GM23338 (cell line): ENCODE measurements around the gene RPS6KA5. TPM values are rescaled to one million over a fixed set of nuclear protein-coding genes. Genes with fewer than 3 reads are reported as not detected.

ENCODE experiments used
- ATAC-seq: fragments of 200-7000 bp; cut with Tn5 transposase; 3 replicates; pipeline ENCODE4 v1.9.1; 2020
- DNase-seq: peaks from one replicate; pipeline ENCODE4 v3.0.0-alpha.2; 2015; ENCODE audit warnings: low spot score
- H2AFZ ChIP-seq: fragments of 200-600 bp; sonication (generic); 2 replicates; pipeline ENCODE4 v1.8.0; 2016; ENCODE audit warnings: antibody characterized with exemption, mild to moderate bottlenecking, moderate library complexity
- H3F3A ChIP-seq: fragments of 200-600 bp; sonication (generic); replicated peaks from 2 replicates; pipeline ENCODE4 v1.8.0; 2017; ENCODE audit warnings: antibody characterized with exemption, mixed run types, low read depth
- H3K27ac ChIP-seq: fragments of 200-600 bp; sonication (generic); 2 replicates; pipeline ENCODE4 v1.6.1; 2016; ENCODE audit warnings: low read depth
- H3K27me3 ChIP-seq: fragments of 200-600 bp; sonication (generic); 2 replicates; pipeline ENCODE4 v1.8.0; 2016; ENCODE audit warnings: mild to moderate bottlenecking, mixed run types, moderate library complexity; ENCODE audit not compliant: insufficient read depth
- H3K36me3 ChIP-seq: fragments of 200-600 bp; sonication (generic); 2 replicates; pipeline ENCODE4 v1.8.0; 2016; ENCODE audit warnings: mild to moderate bottlenecking; ENCODE audit not compliant: insufficient read depth
- H3K4me1 ChIP-seq: fragments of 200-600 bp; sonication (generic); 2 replicates; pipeline ENCODE4 v1.8.0; 2016; ENCODE audit warnings: mild to moderate bottlenecking, moderate library complexity; ENCODE audit not compliant: insufficient read depth
- H3K4me2 ChIP-seq: fragments of 200-600 bp; sonication (generic); 2 replicates; pipeline ENCODE4 v1.7.1; 2017; ENCODE audit warnings: mixed run types
- H3K4me3 ChIP-seq: fragments of 200-600 bp; sonication (generic); 2 replicates; pipeline ENCODE4 v1.6.1; 2016; ENCODE audit warnings: mixed run types
- H3K79me2 ChIP-seq: fragments of 200-600 bp; sonication (generic); replicated peaks from 2 replicates; pipeline ENCODE4 v1.8.0; 2017; ENCODE audit warnings: mild to moderate bottlenecking; ENCODE audit not compliant: insufficient read depth
- H3K9me2 ChIP-seq: fragments of 200-600 bp; sonication (generic); 2 replicates; pipeline ENCODE4 v1.8.0; 2017; ENCODE audit not compliant: insufficient read depth
- H4K20me1 ChIP-seq: fragments of 200-600 bp; sonication (generic); replicated peaks from 2 replicates; pipeline ENCODE4 v1.8.0; 2017; ENCODE audit warnings: mild to moderate bottlenecking; ENCODE audit not compliant: insufficient read depth
- H3K27ac Mint-ChIP-seq: 2 replicates; pipeline ENCODE4 v1.8.0; 2020; ENCODE audit warnings: inconsistent platforms, mild to moderate bottlenecking, moderate library complexity, mixed read lengths
- H3K27me3 Mint-ChIP-seq: 3 replicates; pipeline ENCODE4 v1.8.0; 2022; ENCODE audit warnings: low read depth, mild to moderate bottlenecking, moderate library complexity, mixed read lengths, inconsistent platforms; ENCODE audit not compliant: insufficient read depth, poor library complexity
- H3K36me3 Mint-ChIP-seq: 3 replicates; pipeline ENCODE4 v1.8.0; 2021; ENCODE audit warnings: low read depth, mild to moderate bottlenecking, inconsistent platforms, moderate library complexity, mixed read lengths
- H3K4me1 Mint-ChIP-seq: 3 replicates; pipeline ENCODE4 v1.8.0; 2020; ENCODE audit warnings: mild to moderate bottlenecking, inconsistent platforms, mixed read lengths
- H3K4me3 Mint-ChIP-seq: 3 replicates; pipeline ENCODE4 v1.8.0; 2021; ENCODE audit warnings: moderate library complexity, mild to moderate bottlenecking, inconsistent platforms, mixed read lengths
- H3K9me3 Mint-ChIP-seq: 3 replicates; pipeline ENCODE4 v1.8.0; 2020; ENCODE audit warnings: moderate library complexity, mild to moderate bottlenecking, inconsistent platforms, mixed read lengths
- CREB1 ChIP-seq: fragments of 250-450 bp; sonication (Bioruptor Pico); IDR thresholded peaks from 2 replicates; pipeline ENCODE4 v1.5.0; 2020; ENCODE audit warnings: low read depth, mild to moderate bottlenecking, moderate library complexity
- EZH2 ChIP-seq: fragments of 200-600 bp; sonication (generic); IDR thresholded peaks from one replicate; pipeline ENCODE4 v1.8.0; 2017; ENCODE audit warnings: antibody characterized with exemption, mild to moderate bottlenecking, low read depth; ENCODE audit not compliant: unreplicated experiment
- EZH2phosphoT487 ChIP-seq: fragments of 200-600 bp; sonication (generic); IDR thresholded peaks from one replicate; pipeline ENCODE4 v1.8.1; 2018; ENCODE audit warnings: antibody characterized with exemption; ENCODE audit not compliant: unreplicated experiment
- JUNB ChIP-seq: IDR thresholded peaks from one replicate; pipeline ENCODE4 v1.6.1; 2016; ENCODE audit warnings: antibody characterized with exemption; ENCODE audit not compliant: unreplicated experiment
- POLR2AphosphoS5 ChIP-seq: IDR thresholded peaks from 2 replicates; pipeline ENCODE4 v1.6.1; 2016; ENCODE audit warnings: antibody characterized with exemption, low read depth
- STAT1 ChIP-seq: IDR thresholded peaks from one replicate; pipeline ENCODE4 v1.6.1; 2016; ENCODE audit warnings: antibody characterized with exemption; ENCODE audit not compliant: unreplicated experiment
- ZNF114 ChIP-seq: fragments of 250-450 bp; sonication (Bioruptor Pico); IDR thresholded peaks from 2 replicates; pipeline ENCODE4 v1.5.0; 2020; ENCODE audit warnings: mild to moderate bottlenecking, moderate library complexity
- ZNF331 ChIP-seq: fragments of 250-450 bp; sonication (Bioruptor Pico); IDR thresholded peaks from 2 replicates; pipeline ENCODE4 v1.5.0; 2020; ENCODE audit warnings: low read depth, mild to moderate bottlenecking, moderate library complexity
- polyA plus RNA-seq: library from polyadenylated mRNA; unstranded; fragments of >200 nt; fragmentation: Nextera tagmentation; extraction: Ambion mirVana; gene quantifications from 2 replicates; pipeline ENCODE4 v1.2.1, GENCODE V29; 2016
- total RNA-seq: library from RNA; depleted of rRNA; stranded (reverse); fragments of >200 nt; shearing (Covaris generic); gene quantifications from 2 replicates; pipeline ENCODE4 v1.2.3, GENCODE V29; 2014
- TF ChIP-seq, protein P1 (sequence below): fragments of 250-450 bp; sonication (Bioruptor Pico); IDR thresholded peaks from 2 replicates; pipeline ENCODE4 v1.5.0; 2020; ENCODE audit warnings: mild to moderate bottlenecking, moderate library complexity
- TF ChIP-seq, protein P2 (sequence below): IDR thresholded peaks from 2 replicates; pipeline ENCODE4 v1.6.1; 2016; ENCODE audit warnings: antibody characterized with exemption
- TF ChIP-seq, protein P3 (sequence below), 2 experiments: fragments of 200-600 bp in 1 of 2; sonication (generic) in 1 of 2; conservative IDR thresholded peaks; 2 replicates each; pipeline versions ENCODE4 v1.5.1 to v1.6.1; 2016 to 2017; ENCODE audit warnings: antibody characterized with exemption in 2 of 2, low read depth in 2 of 2, mild to moderate bottlenecking in 2 of 2, moderate library complexity in 1 of 2

RPS6KA5 gene
- total and polyA plus RNA-seq, 2 experiments from 2014 or later, result 2.1 to 2.4 TPM

DNA sequence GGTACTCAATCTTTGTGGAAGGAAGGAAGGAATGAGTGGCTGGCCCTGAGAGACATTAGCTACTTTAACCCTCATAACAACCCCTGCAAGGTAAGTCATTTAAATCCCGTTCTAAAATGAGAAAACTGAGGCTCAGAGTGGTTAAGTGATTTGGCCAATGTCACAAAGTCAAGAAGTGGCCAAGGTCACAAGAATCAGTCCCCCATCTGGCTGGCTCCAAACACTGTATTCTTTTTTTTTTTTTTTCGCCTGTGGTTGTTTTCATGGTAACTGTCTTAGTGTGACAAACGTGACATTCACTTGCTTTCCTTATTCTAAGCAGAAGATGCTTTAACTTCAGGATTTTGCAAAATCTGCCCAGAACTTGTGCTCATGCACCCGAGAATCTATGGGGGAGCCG is 247.0 kb downstream of the RPS6KA5 start:
- ATAC-seq (no peak), DNase-seq (no peak)
- Histone ChIP-seq H3K9me2 (no peaks in the 10 kb centered on the region), H3K79me2 (peaks cover 3% of the 10 kb centered on the region), H3K4me3 (no peak overlapping the region), H3K27me3 (peaks cover 14% of the 10 kb centered on the region), H3F3A (no peaks in the 10 kb centered on the region), H3K27ac (no peak overlapping the region), H2AFZ (no peak overlapping the region), H3K36me3 (no peaks in the 10 kb centered on the region), H3K4me2 (no peak overlapping the region), H4K20me1 (no peaks in the 10 kb centered on the region; the same call in 1 of the 2 replicates), H3K4me1 (peaks cover 13% of the 10 kb centered on the region)
- Mint-ChIP-seq H3K27me3 (peaks cover 17% of the 10 kb centered on the region), H3K27ac (no peak overlapping the region), H3K4me3 (no peak overlapping the region), H3K4me1 (peaks cover 8% of the 10 kb centered on the region), H3K9me3 (no peaks in the 10 kb centered on the region), H3K36me3 (no peaks in the 10 kb centered on the region)
- no peak for TF ChIP-seq CREB1 (CRISPR knock-in tag)
- TF ChIP-seq, protein P1, sequence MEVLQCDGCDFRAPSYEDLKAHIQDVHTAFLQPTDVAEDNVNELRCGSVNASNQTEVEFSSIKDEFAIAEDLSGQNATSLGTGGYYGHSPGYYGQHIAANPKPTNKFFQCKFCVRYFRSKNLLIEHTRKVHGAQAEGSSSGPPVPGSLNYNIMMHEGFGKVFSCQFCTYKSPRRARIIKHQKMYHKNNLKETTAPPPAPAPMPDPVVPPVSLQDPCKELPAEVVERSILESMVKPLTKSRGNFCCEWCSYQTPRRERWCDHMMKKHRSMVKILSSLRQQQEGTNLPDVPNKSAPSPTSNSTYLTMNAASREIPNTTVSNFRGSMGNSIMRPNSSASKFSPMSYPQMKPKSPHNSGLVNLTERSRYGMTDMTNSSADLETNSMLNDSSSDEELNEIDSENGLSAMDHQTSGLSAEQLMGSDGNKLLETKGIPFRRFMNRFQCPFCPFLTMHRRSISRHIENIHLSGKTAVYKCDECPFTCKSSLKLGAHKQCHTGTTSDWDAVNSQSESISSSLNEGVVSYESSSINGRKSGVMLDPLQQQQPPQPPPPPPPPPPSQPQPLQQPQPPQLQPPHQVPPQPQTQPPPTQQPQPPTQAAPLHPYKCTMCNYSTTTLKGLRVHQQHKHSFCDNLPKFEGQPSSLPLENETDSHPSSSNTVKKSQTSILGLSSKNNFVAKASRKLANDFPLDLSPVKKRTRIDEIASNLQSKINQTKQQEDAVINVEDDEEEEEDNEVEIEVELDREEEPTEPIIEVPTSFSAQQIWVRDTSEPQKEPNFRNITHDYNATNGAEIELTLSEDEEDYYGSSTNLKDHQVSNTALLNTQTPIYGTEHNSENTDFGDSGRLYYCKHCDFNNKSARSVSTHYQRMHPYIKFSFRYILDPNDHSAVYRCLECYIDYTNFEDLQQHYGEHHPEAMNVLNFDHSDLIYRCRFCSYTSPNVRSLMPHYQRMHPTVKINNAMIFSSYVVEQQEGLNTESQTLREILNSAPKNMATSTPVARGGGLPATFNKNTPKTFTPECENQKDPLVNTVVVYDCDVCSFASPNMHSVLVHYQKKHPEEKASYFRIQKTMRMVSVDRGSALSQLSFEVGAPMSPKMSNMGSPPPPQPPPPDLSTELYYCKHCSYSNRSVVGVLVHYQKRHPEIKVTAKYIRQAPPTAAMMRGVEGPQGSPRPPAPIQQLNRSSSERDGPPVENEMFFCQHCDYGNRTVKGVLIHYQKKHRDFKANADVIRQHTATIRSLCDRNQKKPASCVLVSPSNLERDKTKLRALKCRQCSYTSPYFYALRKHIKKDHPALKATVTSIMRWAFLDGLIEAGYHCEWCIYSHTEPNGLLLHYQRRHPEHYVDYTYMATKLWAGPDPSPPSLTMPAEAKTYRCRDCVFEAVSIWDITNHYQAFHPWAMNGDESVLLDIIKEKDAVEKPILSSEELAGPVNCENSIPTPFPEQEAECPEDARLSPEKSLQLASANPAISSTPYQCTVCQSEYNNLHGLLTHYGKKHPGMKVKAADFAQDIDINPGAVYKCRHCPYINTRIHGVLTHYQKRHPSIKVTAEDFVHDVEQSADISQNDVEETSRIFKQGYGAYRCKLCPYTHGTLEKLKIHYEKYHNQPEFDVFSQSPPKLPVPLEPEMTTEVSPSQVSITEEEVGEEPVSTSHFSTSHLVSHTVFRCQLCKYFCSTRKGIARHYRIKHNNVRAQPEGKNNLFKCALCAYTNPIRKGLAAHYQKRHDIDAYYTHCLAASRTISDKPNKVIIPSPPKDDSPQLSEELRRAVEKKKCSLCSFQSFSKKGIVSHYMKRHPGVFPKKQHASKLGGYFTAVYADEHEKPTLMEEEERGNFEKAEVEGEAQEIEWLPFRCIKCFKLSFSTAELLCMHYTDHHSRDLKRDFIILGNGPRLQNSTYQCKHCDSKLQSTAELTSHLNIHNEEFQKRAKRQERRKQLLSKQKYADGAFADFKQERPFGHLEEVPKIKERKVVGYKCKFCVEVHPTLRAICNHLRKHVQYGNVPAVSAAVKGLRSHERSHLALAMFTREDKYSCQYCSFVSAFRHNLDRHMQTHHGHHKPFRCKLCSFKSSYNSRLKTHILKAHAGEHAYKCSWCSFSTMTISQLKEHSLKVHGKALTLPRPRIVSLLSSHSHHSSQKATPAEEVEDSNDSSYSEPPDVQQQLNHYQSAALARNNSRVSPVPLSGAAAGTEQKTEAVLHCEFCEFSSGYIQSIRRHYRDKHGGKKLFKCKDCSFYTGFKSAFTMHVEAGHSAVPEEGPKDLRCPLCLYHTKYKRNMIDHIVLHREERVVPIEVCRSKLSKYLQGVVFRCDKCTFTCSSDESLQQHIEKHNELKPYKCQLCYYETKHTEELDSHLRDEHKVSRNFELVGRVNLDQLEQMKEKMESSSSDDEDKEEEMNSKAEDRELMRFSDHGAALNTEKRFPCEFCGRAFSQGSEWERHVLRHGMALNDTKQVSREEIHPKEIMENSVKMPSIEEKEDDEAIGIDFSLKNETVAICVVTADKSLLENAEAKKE (CRISPR knock-in tag), result no peak
- TF ChIP-seq, protein P2, sequence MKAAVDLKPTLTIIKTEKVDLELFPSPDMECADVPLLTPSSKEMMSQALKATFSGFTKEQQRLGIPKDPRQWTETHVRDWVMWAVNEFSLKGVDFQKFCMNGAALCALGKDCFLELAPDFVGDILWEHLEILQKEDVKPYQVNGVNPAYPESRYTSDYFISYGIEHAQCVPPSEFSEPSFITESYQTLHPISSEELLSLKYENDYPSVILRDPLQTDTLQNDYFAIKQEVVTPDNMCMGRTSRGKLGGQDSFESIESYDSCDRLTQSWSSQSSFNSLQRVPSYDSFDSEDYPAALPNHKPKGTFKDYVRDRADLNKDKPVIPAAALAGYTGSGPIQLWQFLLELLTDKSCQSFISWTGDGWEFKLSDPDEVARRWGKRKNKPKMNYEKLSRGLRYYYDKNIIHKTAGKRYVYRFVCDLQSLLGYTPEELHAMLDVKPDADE, result no peak

DNA sequence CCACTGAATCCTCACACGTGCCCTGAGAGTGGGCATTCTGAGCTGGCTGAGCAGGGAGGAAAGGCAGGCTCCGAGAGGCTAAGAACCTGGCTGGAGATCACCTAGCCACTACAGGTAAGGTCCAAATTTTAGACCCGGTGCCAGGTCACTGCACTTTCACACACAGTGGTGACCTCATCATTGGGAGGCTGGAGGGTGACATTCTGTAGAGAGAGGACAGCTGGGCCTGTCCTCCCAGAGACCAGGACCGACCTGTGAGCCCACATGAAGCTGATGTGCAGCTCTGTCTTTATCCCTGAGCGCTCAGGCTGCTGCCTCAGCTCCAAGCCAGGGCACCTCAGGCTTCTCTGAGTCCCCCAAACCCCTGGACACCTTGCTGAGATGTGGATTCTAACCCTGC is 248.3 kb downstream of the RPS6KA5 start:
- Histone ChIP-seq H3K4me2 (no peak overlapping the region), H3K27ac (no peak overlapping the region), H2AFZ (no peak overlapping the region), H3K79me2 (peaks cover 3% of the 10 kb centered on the region), H3F3A (no peaks in the 10 kb centered on the region), H3K4me3 (no peak overlapping the region), H3K36me3 (no peaks in the 10 kb centered on the region), H3K27me3 (peaks cover 12% of the 10 kb centered on the region), H4K20me1 (no peaks in the 10 kb centered on the region; the same call in 1 of the 2 replicates), H3K9me2 (no peaks in the 10 kb centered on the region), H3K4me1 (peaks cover 11% of the 10 kb centered on the region)
- Mint-ChIP-seq H3K4me1 (peaks cover 8% of the 10 kb centered on the region), H3K9me3 (no peaks in the 10 kb centered on the region), H3K27me3 (peaks cover 15% of the 10 kb centered on the region), H3K4me3 (no peak overlapping the region), H3K36me3 (no peaks in the 10 kb centered on the region), H3K27ac (no peak overlapping the region)
- ATAC-seq (no peak), DNase-seq (no peak)
- TF ChIP-seq STAT1, result no peak
- TF ChIP-seq POLR2AphosphoS5, result no peak
- no peak for TF ChIP-seq JUNB
- no peak for TF ChIP-seq EZH2
- TF ChIP-seq, protein P3, sequence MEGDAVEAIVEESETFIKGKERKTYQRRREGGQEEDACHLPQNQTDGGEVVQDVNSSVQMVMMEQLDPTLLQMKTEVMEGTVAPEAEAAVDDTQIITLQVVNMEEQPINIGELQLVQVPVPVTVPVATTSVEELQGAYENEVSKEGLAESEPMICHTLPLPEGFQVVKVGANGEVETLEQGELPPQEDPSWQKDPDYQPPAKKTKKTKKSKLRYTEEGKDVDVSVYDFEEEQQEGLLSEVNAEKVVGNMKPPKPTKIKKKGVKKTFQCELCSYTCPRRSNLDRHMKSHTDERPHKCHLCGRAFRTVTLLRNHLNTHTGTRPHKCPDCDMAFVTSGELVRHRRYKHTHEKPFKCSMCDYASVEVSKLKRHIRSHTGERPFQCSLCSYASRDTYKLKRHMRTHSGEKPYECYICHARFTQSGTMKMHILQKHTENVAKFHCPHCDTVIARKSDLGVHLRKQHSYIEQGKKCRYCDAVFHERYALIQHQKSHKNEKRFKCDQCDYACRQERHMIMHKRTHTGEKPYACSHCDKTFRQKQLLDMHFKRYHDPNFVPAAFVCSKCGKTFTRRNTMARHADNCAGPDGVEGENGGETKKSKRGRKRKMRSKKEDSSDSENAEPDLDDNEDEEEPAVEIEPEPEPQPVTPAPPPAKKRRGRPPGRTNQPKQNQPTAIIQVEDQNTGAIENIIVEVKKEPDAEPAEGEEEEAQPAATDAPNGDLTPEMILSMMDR (conservative IDR thresholded peaks at IDR 0.05; ENCODE audit: low read depth in 2 of 2), result no peak
- TF ChIP-seq, protein P2, result no peak
- TF ChIP-seq EZH2phosphoT487, result no peak
- no peak for TF ChIP-seq ZNF331 (CRISPR knock-in tag)
- no peak for TF ChIP-seq CREB1 (CRISPR knock-in tag)
- TF ChIP-seq ZNF114, result no peak
